OCI-LY3 (cell line): ENCODE measurements around the gene TOR4A.

Source experiments
- EZH2phosphoT487 ChIP-seq: fragments of 200-600 bp; shearing (Covaris generic); IDR thresholded peaks from 2 replicates; pipeline ENCODE4 v1.6.1; 2018; ENCODE audit warnings: antibody characterized with exemption, mixed run types, low read depth
- TF ChIP-seq, protein P1 (sequence below): fragments of 200-600, 300-600 bp; sonication (generic); IDR thresholded peaks from 2 replicates; pipeline ENCODE4 v1.5.1; 2014; ENCODE audit warnings: antibody characterized with exemption, low read length, low read depth

DNA sequence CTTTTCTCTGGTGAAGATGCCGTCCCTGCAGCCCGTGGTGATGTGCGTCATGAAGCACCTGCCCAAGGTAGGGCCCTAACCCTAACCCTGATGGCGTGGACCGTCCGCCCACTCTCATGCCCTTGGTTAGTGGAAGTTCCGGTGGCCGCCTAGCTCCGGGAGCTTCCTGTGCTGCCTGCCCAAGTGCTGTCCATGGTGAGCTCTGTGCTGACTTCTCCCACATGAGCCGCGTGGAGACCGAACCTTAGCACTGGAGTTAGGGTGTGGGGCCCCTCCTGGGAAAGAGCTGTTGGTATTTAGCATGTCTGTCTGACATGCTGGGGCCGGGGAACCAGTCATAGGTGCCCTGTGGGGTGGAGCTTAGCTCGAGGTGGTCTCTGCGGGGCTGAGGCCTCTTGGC lies 21.2 kb upstream of the TOR4A start:
- TF ChIP-seq, protein P1, sequence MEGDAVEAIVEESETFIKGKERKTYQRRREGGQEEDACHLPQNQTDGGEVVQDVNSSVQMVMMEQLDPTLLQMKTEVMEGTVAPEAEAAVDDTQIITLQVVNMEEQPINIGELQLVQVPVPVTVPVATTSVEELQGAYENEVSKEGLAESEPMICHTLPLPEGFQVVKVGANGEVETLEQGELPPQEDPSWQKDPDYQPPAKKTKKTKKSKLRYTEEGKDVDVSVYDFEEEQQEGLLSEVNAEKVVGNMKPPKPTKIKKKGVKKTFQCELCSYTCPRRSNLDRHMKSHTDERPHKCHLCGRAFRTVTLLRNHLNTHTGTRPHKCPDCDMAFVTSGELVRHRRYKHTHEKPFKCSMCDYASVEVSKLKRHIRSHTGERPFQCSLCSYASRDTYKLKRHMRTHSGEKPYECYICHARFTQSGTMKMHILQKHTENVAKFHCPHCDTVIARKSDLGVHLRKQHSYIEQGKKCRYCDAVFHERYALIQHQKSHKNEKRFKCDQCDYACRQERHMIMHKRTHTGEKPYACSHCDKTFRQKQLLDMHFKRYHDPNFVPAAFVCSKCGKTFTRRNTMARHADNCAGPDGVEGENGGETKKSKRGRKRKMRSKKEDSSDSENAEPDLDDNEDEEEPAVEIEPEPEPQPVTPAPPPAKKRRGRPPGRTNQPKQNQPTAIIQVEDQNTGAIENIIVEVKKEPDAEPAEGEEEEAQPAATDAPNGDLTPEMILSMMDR, result no peak
- TF ChIP-seq EZH2phosphoT487, result no peak
